Measurements from ENCODE around the gene RIMKLA. TPM values are rescaled to one million over a fixed set of nuclear protein-coding genes. Genes with fewer than 3 reads are reported as not detected.
A peak's percentile ranks its signal among the peaks of the same experiment; 100 is the strongest.

The RIMKLA gene
- total and polyA plus RNA-seq, 5 experiments from 2014 or later, result 0.05 to 0.19 (median 0.11) TPM; not detected in 2

- no peak for ATAC-seq
- POLR2A ChIA-PET, result no interaction called here
- H3K4me3 Mint-ChIP-seq, result no peak overlapping the region
- no peak for DNase-seq
- no peak overlapping the region for H3K27ac Mint-ChIP-seq
- H3K36me3 Mint-ChIP-seq, result no peaks in the 10 kb centered on the region
- no peaks in the 10 kb centered on the region for H3K27me3 Mint-ChIP-seq
- H3K9me3 Mint-ChIP-seq, result no peaks in the 10 kb centered on the region
- no peaks in the 10 kb centered on the region for H3K4me1 Mint-ChIP-seq
Observed at GRCh38 chr1:42449256-42449655, 68.7 kb downstream of the RIMKLA start.

GRCh38 chr1:42450061-42450460, 69.5 kb downstream of the RIMKLA start:
- POLR2A ChIA-PET, result no interaction called here
- Mint-ChIP-seq H3K27me3 (no peaks in the 10 kb centered on the region), H3K36me3 (no peaks in the 10 kb centered on the region), H3K4me3 (no peak overlapping the region), H3K27ac (peak overlapping the region in 1 of 10 donors; percentile 10), H3K4me1 (peaks cover 0 to 2% (median 2%) of the 10 kb centered on the region in 4 donors), H3K9me3 (no peaks in the 10 kb centered on the region)
- ATAC-seq (no peak), DNase-seq (no peak)

GRCh38 chr1:42453386-42453785, 72.8 kb downstream of the RIMKLA start:
- ATAC-seq (no peak), DNase-seq (no peak)
- Mint-ChIP-seq H3K27me3 (peaks cover 0 to 1% (median 0%) of the 10 kb centered on the region in 5 donors), H3K4me1 (peaks cover 17 to 28% (median 27%) of the 10 kb centered on the region in 4 donors), H3K9me3 (peaks cover 0 to 2% (median 0%) of the 10 kb centered on the region in 9 donors), H3K4me3 (peak overlapping the region in 1 of 10 donors; percentile 4), H3K27ac (peak overlapping the region in 1 of 10 donors; percentile 83), H3K36me3 (peaks cover 0 to 14% (median 2%) of the 10 kb centered on the region in 3 donors)
- POLR2A ChIA-PET, result no interaction called here

- ATAC-seq (no peak), DNase-seq (no peak)
- peaks cover 0 to 2% (median 0%) of the 10 kb centered on the region in 9 donors for H3K9me3 Mint-ChIP-seq
- peaks cover 0 to 1% (median 0%) of the 10 kb centered on the region in 5 donors for H3K27me3 Mint-ChIP-seq
- POLR2A ChIA-PET, result interaction anchor here (0.7 kb wide), 1 partner anchor 43 kb away, joined by 3 read pairs; no protein-coding TSS in a partner anchor
- H3K27ac Mint-ChIP-seq, result peak overlapping the region in 8 of 10 donors; percentile 6 to 99 (median 74)
- H3K4me3 Mint-ChIP-seq, result peak overlapping the region in 4 of 10 donors; percentile 33 to 74 (median 45)
- H3K36me3 Mint-ChIP-seq, result peaks cover 0 to 24% (median 2%) of the 10 kb centered on the region in 3 donors
- peaks cover 18 to 35% (median 34%) of the 10 kb centered on the region in 4 donors for H3K4me1 Mint-ChIP-seq
Observed at GRCh38 chr1:42454403-42454802, 73.8 kb downstream of the RIMKLA start.

- peaks cover 22 to 52% (median 44%) of the 10 kb centered on the region in 4 donors for H3K4me1 Mint-ChIP-seq
- POLR2A ChIA-PET, result interaction anchor here (0.6 to 1.8 kb wide), 5 partner anchors 121 to 1203 kb away, joined by 4 to 8 read pairs (median 7); partner anchors contain the start of genes C1orf50, FOXJ3, P3H1 and PPIH
- H3K9me3 Mint-ChIP-seq, result peaks cover 0 to 2% (median 0%) of the 10 kb centered on the region in 9 donors
- peak; percentile 88 to 96 (median 93) for DNase-seq
- peaks cover 0 to 1% (median 0%) of the 10 kb centered on the region in 5 donors for H3K27me3 Mint-ChIP-seq
- peaks cover 0 to 42% (median 7%) of the 10 kb centered on the region in 3 donors for H3K36me3 Mint-ChIP-seq
- peak within 1 kb of the TSS; percentile 89 to 100 (median 98) for H3K4me3 Mint-ChIP-seq
- ATAC-seq, result peak; percentile 88 to 91
- peak within 1 kb of the TSS; percentile 98 to 100 (median 99) for H3K27ac Mint-ChIP-seq
Observed at GRCh38 chr1:42456010-42456753, 75.6 kb downstream of the RIMKLA start, which contains the start of the genes PPCS and ZMYND12. TSS of gene PPCS (plus strand) at chr1:42456543. CDS start at chr1:42456566, 23 bp downstream. TSS of gene ZMYND12 (minus strand) at chr1:42456022. CDS start at chr1:42455997, 25 bp downstream.

- DNase-seq (peak in 6 of 10 donors; percentile 36 to 83 (median 50)), ATAC-seq (peak; percentile 53 to 59)
- Mint-ChIP-seq H3K27me3 (peaks cover 0 to 1% (median 0%) of the 10 kb centered on the region in 5 donors), H3K4me1 (peaks cover 22 to 54% (median 46%) of the 10 kb centered on the region in 4 donors), H3K4me3 (peak overlapping the region; percentile 89 to 100 (median 98)), H3K36me3 (peaks cover 0 to 47% (median 7%) of the 10 kb centered on the region in 3 donors), H3K27ac (peak overlapping the region; percentile 98 to 100 (median 99)), H3K9me3 (peaks cover 0 to 2% (median 0%) of the 10 kb centered on the region in 9 donors)
- POLR2A ChIA-PET, result interaction anchor here (0.6 to 1.8 kb wide), 11 partner anchors 16 to 1204 kb away, joined by 3 to 8 read pairs (median 5); partner anchors contain the start of genes C1orf50, FOXJ3, P3H1 and PPIH
Observed at GRCh38 chr1:42456754-42457089, 76.1 kb downstream of the RIMKLA start.

GRCh38 chr1:42461196-42461595, 80.6 kb downstream of the RIMKLA start:
- peak overlapping the region in 8 of 10 donors; percentile 30 to 99 (median 96) for H3K27ac Mint-ChIP-seq

GRCh38 chr1:42462828-42463763, 82.5 kb downstream of the RIMKLA start, which contains the start of gene CCDC30:
TSS of gene CCDC30 (plus strand) at chr1:42463286. CDS start at chr1:42480552, 17,266 bp downstream.
- Mint-ChIP-seq H3K27me3 (peaks cover 0 to 2% (median 0%) of the 10 kb centered on the region in 5 donors), H3K27ac (peak within 1 kb of the TSS; percentile 92 to 99 (median 96)), H3K36me3 (peaks cover 0 to 41% (median 4%) of the 10 kb centered on the region in 3 donors), H3K4me1 (peaks cover 11 to 54% (median 42%) of the 10 kb centered on the region in 4 donors), H3K9me3 (no peaks in the 10 kb centered on the region), H3K4me3 (peak within 1 kb of the TSS; percentile 73 to 92 (median 89))
- ATAC-seq, result peak; percentile 94 to 95
- POLR2A ChIA-PET, result interaction anchor here (0.7 to 1.4 kb wide), 5 partner anchors 29 to 304 kb away, joined by 3 to 6 read pairs (median 4); partner anchors contain the start of genes C1orf50, P3H1 and YBX1
- peak; percentile 90 to 99 (median 98) for DNase-seq

More at GRCh38 chr1:42461196-42461595, 80.6 kb downstream of the RIMKLA start:
- H3K4me1 Mint-ChIP-seq, result peaks cover 19 to 68% (median 55%) of the 10 kb centered on the region in 4 donors
- H3K27me3 Mint-ChIP-seq, result no peaks in the 10 kb centered on the region
- H3K36me3 Mint-ChIP-seq, result peaks cover 0 to 53% (median 7%) of the 10 kb centered on the region in 3 donors
- POLR2A ChIA-PET, result interaction anchor here (0.7 kb wide), 1 partner anchor 1225 kb away, joined by 4 read pairs; no protein-coding TSS in a partner anchor
- no peak for ATAC-seq
- DNase-seq, result no peak
- H3K9me3 Mint-ChIP-seq, result no peaks in the 10 kb centered on the region
- H3K4me3 Mint-ChIP-seq, result peak overlapping the region in 1 of 10 donors; percentile 38

GRCh38 chr1:42463921-42464320, 83.3 kb downstream of the RIMKLA start:
- no peak for ATAC-seq
- POLR2A ChIA-PET, result interaction anchor here (0.6 to 1.4 kb wide), 4 partner anchors 30 to 269 kb away, joined by 3 to 6 read pairs (median 4); partner anchors contain the start of gene YBX1

GRCh38 chr1:42466030-42466429, 85.4 kb downstream of the RIMKLA start:
- H3K27me3 Mint-ChIP-seq, result peaks cover 0 to 8% (median 2%) of the 10 kb centered on the region in 5 donors

More at GRCh38 chr1:42463921-42464320, 83.3 kb downstream of the RIMKLA start:
- Mint-ChIP-seq H3K4me3 (peak overlapping the region; percentile 73 to 92 (median 89)), H3K36me3 (peaks cover 0 to 33% (median 4%) of the 10 kb centered on the region in 3 donors), H3K9me3 (no peaks in the 10 kb centered on the region), H3K27ac (peak overlapping the region in 9 of 10 donors; percentile 93 to 99 (median 97)), H3K27me3 (peaks cover 0 to 3% (median 2%) of the 10 kb centered on the region in 5 donors), H3K4me1 (peaks cover 11 to 46% (median 34%) of the 10 kb centered on the region in 4 donors)
- no peak for DNase-seq

GRCh38 chr1:42469727-42470126, 89.1 kb downstream of the RIMKLA start:
- POLR2A ChIA-PET, result no interaction called here
- H3K4me3 Mint-ChIP-seq, result no peak overlapping the region
- H3K27me3 Mint-ChIP-seq, result peaks cover 0 to 8% (median 2%) of the 10 kb centered on the region in 5 donors

More at GRCh38 chr1:42466030-42466429, 85.4 kb downstream of the RIMKLA start:
- H3K27ac Mint-ChIP-seq, result peak overlapping the region in 1 of 10 donors; percentile 25
- peaks cover 7 to 28% (median 21%) of the 10 kb centered on the region in 4 donors for H3K4me1 Mint-ChIP-seq
- POLR2A ChIA-PET, result no interaction called here
- no peak overlapping the region for H3K4me3 Mint-ChIP-seq
- no peaks in the 10 kb centered on the region for H3K9me3 Mint-ChIP-seq
- DNase-seq (no peak), ATAC-seq (no peak)
- peaks cover 0 to 12% (median 5%) of the 10 kb centered on the region in 3 donors for H3K36me3 Mint-ChIP-seq

More at GRCh38 chr1:42469727-42470126, 89.1 kb downstream of the RIMKLA start:
- ATAC-seq (no peak), DNase-seq (no peak)
- H3K4me1 Mint-ChIP-seq, result peaks cover 0 to 4% (median 0%) of the 10 kb centered on the region in 4 donors
- no peaks in the 10 kb centered on the region for H3K9me3 Mint-ChIP-seq
- peak overlapping the region in 2 of 10 donors; percentile 3 to 41 for H3K27ac Mint-ChIP-seq
- peaks cover 6 to 9% (median 6%) of the 10 kb centered on the region in 3 donors for H3K36me3 Mint-ChIP-seq
